Esophagus squamous epithelium (tissue), 4 donors: Measurements from ENCODE around the gene ARHGEF2.

ENCODE experiments used
- POLR2A ChIP-seq, 4 donors: fragments of 450-650 bp; IDR thresholded peaks; one replicate each; pipeline ENCODE4 v1.6.1; 2017; ENCODE audit warnings: antibody characterized with exemption in 4 of 4, mild to moderate bottlenecking in 4 of 4, moderate library complexity in 3 of 4
- TF ChIP-seq, protein P1 (sequence below), 6 experiments: fragments of 450-650 bp in 4 of 6; fragments of 200-600 bp in 2 of 6; sonication (generic) in 2 of 6; IDR thresholded peaks; one replicate each; pipeline ENCODE4 v1.5.1; 2016 to 2019; ENCODE audit warnings: antibody characterized with exemption in 6 of 6, mild to moderate bottlenecking in 4 of 6, moderate library complexity in 4 of 6

GRCh38 chr1:156001662-156002171, 23.4 kb upstream of the ARHGEF2 start:
- TF ChIP-seq, protein P1, sequence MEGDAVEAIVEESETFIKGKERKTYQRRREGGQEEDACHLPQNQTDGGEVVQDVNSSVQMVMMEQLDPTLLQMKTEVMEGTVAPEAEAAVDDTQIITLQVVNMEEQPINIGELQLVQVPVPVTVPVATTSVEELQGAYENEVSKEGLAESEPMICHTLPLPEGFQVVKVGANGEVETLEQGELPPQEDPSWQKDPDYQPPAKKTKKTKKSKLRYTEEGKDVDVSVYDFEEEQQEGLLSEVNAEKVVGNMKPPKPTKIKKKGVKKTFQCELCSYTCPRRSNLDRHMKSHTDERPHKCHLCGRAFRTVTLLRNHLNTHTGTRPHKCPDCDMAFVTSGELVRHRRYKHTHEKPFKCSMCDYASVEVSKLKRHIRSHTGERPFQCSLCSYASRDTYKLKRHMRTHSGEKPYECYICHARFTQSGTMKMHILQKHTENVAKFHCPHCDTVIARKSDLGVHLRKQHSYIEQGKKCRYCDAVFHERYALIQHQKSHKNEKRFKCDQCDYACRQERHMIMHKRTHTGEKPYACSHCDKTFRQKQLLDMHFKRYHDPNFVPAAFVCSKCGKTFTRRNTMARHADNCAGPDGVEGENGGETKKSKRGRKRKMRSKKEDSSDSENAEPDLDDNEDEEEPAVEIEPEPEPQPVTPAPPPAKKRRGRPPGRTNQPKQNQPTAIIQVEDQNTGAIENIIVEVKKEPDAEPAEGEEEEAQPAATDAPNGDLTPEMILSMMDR (IDR thresholded peaks at IDR 0.05), result no peak
- TF ChIP-seq POLR2A (IDR thresholded peaks at IDR 0.05), result no peak
